22Rv1 (cell line): Measurements from ENCODE around the gene STK38.

ENCODE experiments used
- ZFX ChIP-seq: fragments of 450-650 bp; IDR thresholded peaks from 2 replicates; pipeline ENCODE4 v1.6.1; 2017; ENCODE audit warnings: antibody characterized with exemption, borderline replicate concordance
- TF ChIP-seq, protein P1 (sequence below): fragments of 450-650 bp; IDR thresholded peaks from 2 replicates; pipeline ENCODE4 v1.5.1; 2017; ENCODE audit warnings: mild to moderate bottlenecking

DNA sequence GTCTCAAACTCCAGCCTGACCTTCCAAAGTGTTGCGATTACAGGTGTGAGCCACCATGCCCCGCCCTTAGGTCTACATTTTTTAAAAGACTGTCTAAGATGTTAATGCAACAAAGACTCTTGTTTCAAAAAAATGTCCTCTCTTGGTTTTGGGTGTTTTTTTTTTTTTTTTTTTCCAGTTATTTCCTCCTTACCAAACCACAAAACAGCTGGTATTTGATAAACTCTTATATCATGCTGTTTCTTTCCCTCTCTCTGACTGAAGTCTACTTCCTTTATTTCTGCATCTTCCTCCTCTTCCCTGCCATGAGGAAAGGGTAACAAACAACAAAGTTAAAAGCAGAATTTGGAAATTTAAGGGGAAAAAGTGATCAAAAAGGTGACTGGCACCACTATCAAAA lies 21.2 kb downstream of the STK38 start:
- TF ChIP-seq, protein P1, sequence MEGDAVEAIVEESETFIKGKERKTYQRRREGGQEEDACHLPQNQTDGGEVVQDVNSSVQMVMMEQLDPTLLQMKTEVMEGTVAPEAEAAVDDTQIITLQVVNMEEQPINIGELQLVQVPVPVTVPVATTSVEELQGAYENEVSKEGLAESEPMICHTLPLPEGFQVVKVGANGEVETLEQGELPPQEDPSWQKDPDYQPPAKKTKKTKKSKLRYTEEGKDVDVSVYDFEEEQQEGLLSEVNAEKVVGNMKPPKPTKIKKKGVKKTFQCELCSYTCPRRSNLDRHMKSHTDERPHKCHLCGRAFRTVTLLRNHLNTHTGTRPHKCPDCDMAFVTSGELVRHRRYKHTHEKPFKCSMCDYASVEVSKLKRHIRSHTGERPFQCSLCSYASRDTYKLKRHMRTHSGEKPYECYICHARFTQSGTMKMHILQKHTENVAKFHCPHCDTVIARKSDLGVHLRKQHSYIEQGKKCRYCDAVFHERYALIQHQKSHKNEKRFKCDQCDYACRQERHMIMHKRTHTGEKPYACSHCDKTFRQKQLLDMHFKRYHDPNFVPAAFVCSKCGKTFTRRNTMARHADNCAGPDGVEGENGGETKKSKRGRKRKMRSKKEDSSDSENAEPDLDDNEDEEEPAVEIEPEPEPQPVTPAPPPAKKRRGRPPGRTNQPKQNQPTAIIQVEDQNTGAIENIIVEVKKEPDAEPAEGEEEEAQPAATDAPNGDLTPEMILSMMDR: no peak
- TF ChIP-seq ZFX: no peak
